IMR-90 (cell line): ENCODE results near the gene WDFY1. TPM values are rescaled to one million over a fixed set of nuclear protein-coding genes. Genes with fewer than 3 reads are reported as not detected.

ENCODE experiments used
- ATAC-seq: fragments of 200-7000 bp; cut with Tn5 transposase; 2 replicates; pipeline ENCODE4 v1.9.1; 2020; ENCODE audit warnings: low read depth, mild to moderate bottlenecking, moderate library complexity
- BruUV-seq: library from RNA; stranded (reverse); fragments of 400-500 nt; replicated peaks from 2 replicates; lab custom pipeline; 2021; lab: Mats Ljungman, UMichigan
- CTCF ChIA-PET: fragments of 300-600 bp; formaldehyde crosslinking; extraction: SDS; loops from one replicate; lab custom pipeline; 2021; ENCODE audit warnings: antibody characterized with exemption; lab: Yijun Ruan, JAX
- POLR2A ChIA-PET: fragments of 300-600 bp; sonication (Branson Sonifier 250); formaldehyde crosslinking; loops from one replicate; lab custom pipeline; 2022; ENCODE audit warnings: antibody characterized with exemption; ENCODE audit not compliant: unreplicated experiment; lab: Charles Lee
- DNase-seq: peaks from one replicate; pipeline ENCODE4 v3.0.0; 2013
- H2AFZ ChIP-seq: replicated peaks from 2 replicates; pipeline ENCODE3; 2013; ENCODE audit warnings: low read length, mild to moderate bottlenecking; ENCODE audit not compliant: poor library complexity
- H2AK5ac ChIP-seq: 2 replicates; pipeline ENCODE4 v1.6.1; 2013; ENCODE audit warnings: low read depth, low read length, inconsistent platforms
- H2AK9ac ChIP-seq: replicated peaks from 2 replicates; pipeline ENCODE3; 2013; ENCODE audit warnings: mild to moderate bottlenecking, low read depth, low read length, moderate library complexity; ENCODE audit not compliant: poor library complexity
- H2BK120ac ChIP-seq: 2 replicates; pipeline ENCODE4 v1.6.1; 2013; ENCODE audit warnings: low read depth, low read length, inconsistent platforms
- H2BK15ac ChIP-seq: 3 replicates; pipeline ENCODE4 v1.6.1; 2013; ENCODE audit warnings: low read depth, low read length, inconsistent platforms
- H2BK20ac ChIP-seq: 2 replicates; pipeline ENCODE4 v1.6.1; 2013; ENCODE audit warnings: low read depth, mild to moderate bottlenecking, inconsistent platforms, low read length, moderate library complexity
- H2BK5ac ChIP-seq: 2 replicates; pipeline ENCODE4 v1.6.1; 2013; ENCODE audit warnings: mild to moderate bottlenecking, low read depth, low read length, inconsistent platforms; ENCODE audit not compliant: poor library complexity, severe bottlenecking
- H3K14ac ChIP-seq: replicated peaks from 2 replicates; pipeline ENCODE4 v1.6.1; 2013; ENCODE audit warnings: low read depth, low read length, inconsistent platforms
- H3K18ac ChIP-seq: 2 replicates; pipeline ENCODE4 v1.6.1; 2013; ENCODE audit warnings: low read depth, low read length, control low read depth
- H3K23ac ChIP-seq: 2 replicates; pipeline ENCODE4 v1.6.1; 2013; ENCODE audit warnings: low read depth, low read length, inconsistent platforms
- H3K27ac ChIP-seq: 2 replicates; pipeline ENCODE4 v1.5.1; 2013; ENCODE audit warnings: mild to moderate bottlenecking, control low read depth, low read length; ENCODE audit not compliant: insufficient read depth
- H3K27me3 ChIP-seq: 2 replicates; pipeline ENCODE4 v1.6.1; 2013; ENCODE audit warnings: low read length; ENCODE audit not compliant: control insufficient read depth, insufficient read depth
- H3K36me3 ChIP-seq: 2 replicates; pipeline ENCODE4 v1.6.1; 2013; ENCODE audit warnings: low read length, mixed read lengths; ENCODE audit not compliant: control insufficient read depth, insufficient read depth
- H3K4ac ChIP-seq: 2 replicates; pipeline ENCODE4 v1.6.1; 2013; ENCODE audit warnings: low read depth, low read length, inconsistent platforms
- H3K4me1 ChIP-seq: 2 replicates; pipeline ENCODE4 v1.6.1; 2013; ENCODE audit warnings: low read length, mixed read lengths; ENCODE audit not compliant: control insufficient read depth, insufficient read depth
- H3K4me2 ChIP-seq: 2 replicates; pipeline ENCODE4 v1.6.1; 2013; ENCODE audit warnings: low read depth, mild to moderate bottlenecking, control low read depth, low read length, moderate library complexity
- H3K4me3 ChIP-seq: 2 replicates; pipeline ENCODE4 v1.5.1; 2013; ENCODE audit warnings: low read depth, mild to moderate bottlenecking, control low read depth, low read length, moderate library complexity; ENCODE audit not compliant: insufficient read depth
- H3K56ac ChIP-seq: 2 replicates; pipeline ENCODE4 v1.6.1; 2013; ENCODE audit warnings: low read length, inconsistent platforms; ENCODE audit not compliant: insufficient read depth; ENCODE audit errors: extremely low read depth
- H3K79me1 ChIP-seq, 2 experiments: 2 replicates each; pipeline ENCODE4 v1.6.1; 2013; ENCODE audit warnings: low read length in 2 of 2, inconsistent platforms in 1 of 2, low read depth in 1 of 2
- H3K9ac ChIP-seq: 2 replicates; pipeline ENCODE4 v1.6.1; 2013; ENCODE audit warnings: low read depth, low read length, control low read depth
- H3K9me1 ChIP-seq: 2 replicates; pipeline ENCODE4 v1.6.1; 2013; ENCODE audit warnings: low read length, inconsistent platforms; ENCODE audit not compliant: insufficient read depth
- H3K9me3 ChIP-seq: 2 replicates; pipeline ENCODE4 v1.6.1; 2013; ENCODE audit warnings: low read length; ENCODE audit not compliant: control insufficient read depth, insufficient read depth
- H4K20me1 ChIP-seq: 2 replicates; pipeline ENCODE4 v1.6.1; 2013; ENCODE audit warnings: low read length, inconsistent platforms; ENCODE audit not compliant: insufficient read depth
- H4K5ac ChIP-seq: 2 replicates; pipeline ENCODE4 v1.6.1; 2013; ENCODE audit warnings: mild to moderate bottlenecking, low read depth, low read length, control low read depth
- H4K8ac ChIP-seq, 2 experiments: 2 replicates each; pipeline ENCODE4 v1.6.1; 2013; ENCODE audit warnings: low read depth in 2 of 2, low read length in 2 of 2, control low read depth in 1 of 2, inconsistent platforms in 1 of 2
- H4K91ac ChIP-seq: 2 replicates; pipeline ENCODE4 v1.6.1; 2013; ENCODE audit warnings: low read depth, low read length, inconsistent platforms; ENCODE audit not compliant: insufficient read depth
- RCOR1 ChIP-seq: IDR thresholded peaks from 2 replicates; pipeline ENCODE4 v1.6.1; 2012; ENCODE audit warnings: mild to moderate bottlenecking, low read length, improper control_type of control experiment; ENCODE audit not compliant: insufficient replicate concordance
- USF2 ChIP-seq: fragments of 150-350 bp; IDR thresholded peaks from 2 replicates; pipeline ENCODE4 v1.6.1; 2017; ENCODE audit warnings: mild to moderate bottlenecking, antibody characterized with exemption, low read length, low read depth
- WGBS, 2 experiments: methylation state at CpG; one replicate each; pipeline versions ENCODE4 v1.1.5 to v1.1.7; 2013; ENCODE audit warnings: missing lambda C conversion rate in 2 of 2; ENCODE audit not compliant: insufficient read length in 1 of 2; ENCODE audit errors: extremely low coverage in 2 of 2; 5-methylcytosine and 5-hydroxymethylcytosine counted together
- dilution Hi-C: fragments of 300-500 bp; cut with HindIII; formaldehyde crosslinking; loops from one replicate; pipeline ENCODE4 v1.14.3; 2018; ENCODE audit warnings: low sequenced_read_pairs; ENCODE audit not compliant: unreplicated experiment
- in situ Hi-C: fragments of 300-500 bp; cut with MboI; formaldehyde crosslinking; loops from 3 replicates; pipeline ENCODE4 v1.14.3; 2019; ENCODE audit warnings: low sequenced_read_pairs, inconsistent platforms, mixed read lengths
- intact Hi-C: fragments of 100-400 bp; cut with micrococcal nuclease; formaldehyde crosslinking; loops from 2 replicates; pipeline ENCODE4 v1.10.0; 2022
- polyA plus RNA-seq, 3 experiments: library from polyadenylated mRNA; depleted of rRNA; stranded (reverse); fragments of >200 nt; gene quantifications; 2 replicates each; pipeline ENCODE4 v1.2.3, GENCODE V29; 2012; ENCODE audit warnings: low replicate concordance in 1 of 3
- total RNA-seq: library from RNA; depleted of rRNA; stranded (reverse); fragments of >200 nt; gene quantifications from 2 replicates; pipeline ENCODE4 v1.2.3, GENCODE V29; 2012

WDFY1 gene
- total and polyA plus RNA-seq, 2 of the 4 experiments (the other 2 are of a cell fraction): 35.6 to 93.6 TPM

DNA sequence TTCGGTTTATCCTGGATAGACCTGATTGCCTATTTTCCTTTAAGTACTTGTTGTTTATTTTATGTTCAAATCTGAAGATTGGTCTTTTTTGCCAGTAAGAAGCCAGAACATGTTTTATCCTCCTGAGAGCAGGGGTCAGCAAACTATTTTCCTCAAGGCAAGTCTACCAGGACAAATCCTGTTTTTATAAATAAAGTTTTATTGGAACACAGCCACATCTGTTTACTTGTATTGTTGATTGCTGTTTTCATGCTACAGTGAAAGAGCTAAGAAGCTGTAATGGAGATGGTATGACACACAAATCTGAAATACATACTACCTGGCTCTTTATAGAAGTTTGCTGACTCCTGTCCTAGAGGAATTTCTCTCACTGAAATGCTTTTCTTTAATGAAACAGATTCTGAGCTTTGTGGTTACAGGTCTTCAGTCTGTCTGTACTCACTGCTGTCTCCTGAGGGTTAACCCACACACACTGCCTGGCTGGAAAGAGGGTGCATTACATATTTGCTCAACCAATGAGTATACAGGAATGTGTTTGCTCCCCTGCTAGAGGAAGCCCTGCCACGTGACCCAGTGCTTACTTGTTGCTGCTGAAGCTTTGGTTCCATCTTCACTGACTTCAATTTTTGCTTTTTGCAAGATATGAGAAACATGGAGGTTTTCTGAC is 34.7 kb upstream of the WDFY1 start:
- H3K4me3 ChIP-seq: no peak overlapping the region
- no peaks in the 10 kb centered on the region for H3K4me1 ChIP-seq
- BruUV-seq: no TSS peak
- CTCF ChIA-PET: interaction anchor here (1.0 to 1.8 kb wide), 2 partner anchors 10 to 58 kb away, joined by 3 to 6 read pairs; no protein-coding TSS in a partner anchor
- no peak overlapping the region for H3K4ac ChIP-seq
- H3K79me1 ChIP-seq: no peaks in the 10 kb centered on the region
- H4K91ac ChIP-seq: no peak overlapping the region
- no peak overlapping the region for H2AK9ac ChIP-seq
- no peak overlapping the region for H2BK120ac ChIP-seq
- no peak overlapping the region for H2AFZ ChIP-seq
- H3K9ac ChIP-seq: no peak overlapping the region
- H3K9me3 ChIP-seq: no peaks in the 10 kb centered on the region
- H3K9me1 ChIP-seq: peaks cover 5% of the 10 kb centered on the region; the same call in 1 of the 2 replicates
- H3K14ac ChIP-seq: no peak overlapping the region
- DNase-seq (peak; percentile 33), ATAC-seq (peak; percentile 78)
- no peak overlapping the region for H3K56ac ChIP-seq
- H3K18ac ChIP-seq: no peak overlapping the region
- H3K27ac ChIP-seq: no peak overlapping the region
- no peak overlapping the region for H4K5ac ChIP-seq
- H3K4me2 ChIP-seq: no peak overlapping the region
- no peak overlapping the region for H2BK5ac ChIP-seq
- no peak overlapping the region for H3K23ac ChIP-seq
- no peak overlapping the region for H2BK20ac ChIP-seq
- dilution Hi-C loops (no loop called here), intact Hi-C loops (no loop called here), in situ Hi-C loops (loop anchor here (10.0 kb wide), 1 partner anchor 665 kb away; no protein-coding TSS in a partner anchor)
- no peaks in the 10 kb centered on the region for H4K20me1 ChIP-seq
- no peak overlapping the region for H2BK15ac ChIP-seq
- no peak overlapping the region for H4K8ac ChIP-seq
- POLR2A ChIA-PET: no interaction called here
- no peak overlapping the region for H2AK5ac ChIP-seq
- H3K27me3 ChIP-seq: no peaks in the 10 kb centered on the region
- no CpG with 5 or more reads among the region's 2 CpGs for WGBS, 2 experiments
- peaks cover 17% of the 10 kb centered on the region for H3K36me3 ChIP-seq
- TF ChIP-seq RCOR1 (no peak), USF2 (peak; percentile 16; the same call in 1 of the 2 replicates)
